ENCODE results near the gene HMGN4.

GRCh38 chr6:26502626-26503025 lies 35.5 kb upstream of the HMGN4 start:
- TF ChIP-seq EZH2phosphoT487 (IDR thresholded peaks at IDR 0.05; ENCODE audit: borderline replicate concordance) (no peak), POLR2A (IDR thresholded peaks at IDR 0.05; ENCODE audit: borderline replicate concordance, extremely low read depth, insufficient read depth, insufficient read length) (no peak), SP1 (IDR thresholded peaks at IDR 0.05; ENCODE audit: low read depth) (no peak), MAX (IDR thresholded peaks at IDR 0.05) (no peak), CTCF (IDR thresholded peaks at IDR 0.05 in 2 of 3, conservative IDR thresholded peaks at IDR 0.05 in 1 of 3; ENCODE audit: borderline replicate concordance in 1 of 3, insufficient read depth in 1 of 3, low read depth in 2 of 3, low read length in 2 of 3) (no peak), EGR1 (IDR thresholded peaks at IDR 0.05; ENCODE audit: low read depth) (no peak), POLR2AphosphoS5 (IDR thresholded peaks at IDR 0.05; ENCODE audit: low read depth, low read length) (no peak)

All from HCT116 (cell line).